GM21360 (cell line): Measurements from ENCODE around the gene TFPI.
"Not testable (repeated sequence)": the region's sequence is repeated elsewhere in the genome, so short reads cannot be mapped to it uniquely, and the experiment has no call there.

ENCODE experiments used
- ATAC-seq: cut with Tn5 transposase; IDR thresholded peaks from one replicate; pipeline ENCODE4 v1.9.1; 2021; ENCODE audit warnings: mild to moderate bottlenecking, moderate library complexity; ENCODE audit not compliant: unreplicated experiment

The TFPI gene

GRCh38 chr2:187554704-187555082 is 458 bp upstream of the TFPI start:
- ATAC-seq: no peak

- ATAC-seq: no peak
Observed at GRCh38 chr2:187552828-187553681, 1.2 kb downstream of the TFPI start.

GRCh38 chr2:187552381-187552780 is 1.9 kb downstream of the TFPI start:
- ATAC-seq: no peak

GRCh38 chr2:187550857-187551256 is 3.4 kb downstream of the TFPI start:
- ATAC-seq: no peak

DNA sequence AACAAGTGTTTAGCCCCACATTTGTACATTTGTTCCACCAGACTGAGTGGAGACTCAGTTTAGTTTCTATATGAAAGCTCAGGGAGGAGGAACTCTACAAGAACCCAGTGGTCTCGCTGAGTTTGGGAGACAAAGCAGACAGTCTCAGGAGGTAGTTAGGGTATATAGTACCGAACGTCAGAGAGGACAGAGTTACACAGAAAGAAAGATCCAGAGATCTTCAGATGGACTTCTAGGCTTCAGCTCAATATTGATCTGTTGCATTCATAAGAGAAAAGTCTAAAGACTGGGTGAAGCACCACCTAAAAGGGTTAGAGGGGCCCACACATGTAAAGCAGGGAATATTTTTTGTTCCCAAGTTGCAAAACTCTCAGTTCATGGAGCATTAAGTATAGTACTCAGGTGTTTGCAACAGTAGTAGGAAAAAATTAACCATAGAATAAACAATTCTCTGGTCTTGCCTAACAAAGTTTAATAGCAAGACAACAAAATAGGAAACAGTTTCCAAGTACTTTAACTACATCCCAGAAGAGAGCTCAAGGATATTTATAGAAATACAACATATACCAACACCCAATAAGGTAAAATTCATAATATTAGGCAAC is 4.2 kb downstream of the TFPI start:
- no peak for ATAC-seq

- no peak for ATAC-seq
Observed at GRCh38 chr2:187549193-187549592, 5.0 kb downstream of the TFPI start.

GRCh38 chr2:187548656-187549055 is 5.6 kb downstream of the TFPI start:
- no peak for ATAC-seq

DNA sequence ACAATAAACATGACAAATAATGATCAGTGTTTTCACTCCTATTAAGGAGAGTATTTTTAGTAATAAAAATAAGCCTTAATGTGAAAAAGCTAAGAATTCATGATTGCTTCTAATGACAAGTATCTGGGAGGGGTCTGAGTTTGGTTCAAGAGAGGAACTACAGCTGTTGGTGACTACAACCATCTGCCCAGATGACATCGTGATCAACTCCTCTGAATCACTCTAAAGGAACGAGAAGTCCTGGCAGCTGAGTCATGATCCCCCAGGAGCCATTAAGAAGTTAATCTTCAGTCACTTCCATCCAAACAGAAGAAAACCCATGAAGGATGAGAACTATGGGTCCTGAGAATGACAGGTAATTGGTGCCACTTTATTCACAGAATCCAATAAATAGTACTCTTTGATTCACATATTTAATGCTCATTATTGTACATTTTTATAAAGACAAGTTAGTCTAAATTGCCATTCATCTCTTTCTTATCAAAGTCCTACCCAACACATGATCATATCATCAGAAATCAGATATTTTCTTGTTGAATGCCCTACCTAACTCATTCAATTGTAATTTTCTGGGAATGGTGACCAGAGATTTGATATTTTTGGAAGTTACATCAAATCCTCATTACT is 6.8 kb downstream of the TFPI start:
- no peak for ATAC-seq

DNA sequence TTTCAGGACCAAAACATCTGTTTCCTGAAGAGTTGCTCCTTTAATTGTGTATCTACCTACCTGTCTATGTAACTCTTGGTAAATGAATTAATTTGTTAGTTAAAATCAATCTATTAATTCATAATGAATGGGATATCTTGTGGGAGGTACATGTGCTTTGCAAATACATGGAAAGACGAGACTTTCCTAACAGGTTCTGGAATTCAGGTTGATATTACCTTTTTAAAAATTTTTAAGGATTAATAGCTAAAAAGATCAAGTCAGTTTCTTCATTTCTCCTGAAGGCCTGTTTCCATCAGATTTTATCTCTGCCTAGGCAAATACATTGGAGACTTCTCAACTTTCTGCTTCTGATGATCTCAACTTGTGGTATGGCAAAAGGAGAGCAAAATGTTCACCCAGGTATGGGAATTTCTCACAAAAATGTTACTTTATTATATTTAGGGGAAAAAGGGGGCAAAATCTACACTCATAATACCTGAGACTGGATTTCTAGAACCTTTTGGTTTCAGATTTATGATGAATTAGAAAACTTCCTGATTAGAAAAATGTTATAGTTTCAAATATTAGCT is 7.4 kb downstream of the TFPI start:
- ATAC-seq: no peak

DNA sequence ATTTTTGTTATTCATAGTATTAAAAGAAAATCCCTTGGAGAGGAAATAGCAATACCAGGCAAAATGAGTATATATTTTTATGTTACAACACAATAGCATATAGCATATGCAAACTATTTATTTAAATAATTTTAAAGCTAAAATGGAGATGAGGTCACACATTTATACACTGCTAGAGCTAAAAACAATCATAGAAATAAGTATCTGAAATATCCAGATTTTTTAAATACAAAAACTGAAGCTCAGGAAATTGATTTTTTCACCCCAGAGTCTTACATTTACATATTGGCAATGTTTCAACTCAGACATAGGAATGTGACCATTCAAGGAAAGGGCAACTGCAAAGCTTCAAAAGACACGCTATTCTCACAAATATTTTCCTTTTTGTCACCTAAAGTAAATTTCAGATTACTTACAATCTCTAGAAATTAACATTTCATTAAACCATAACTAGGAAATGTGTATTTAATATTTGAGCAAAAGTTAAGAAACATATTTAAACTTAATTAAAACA is 8.9 kb downstream of the TFPI start:
- no peak for ATAC-seq

DNA sequence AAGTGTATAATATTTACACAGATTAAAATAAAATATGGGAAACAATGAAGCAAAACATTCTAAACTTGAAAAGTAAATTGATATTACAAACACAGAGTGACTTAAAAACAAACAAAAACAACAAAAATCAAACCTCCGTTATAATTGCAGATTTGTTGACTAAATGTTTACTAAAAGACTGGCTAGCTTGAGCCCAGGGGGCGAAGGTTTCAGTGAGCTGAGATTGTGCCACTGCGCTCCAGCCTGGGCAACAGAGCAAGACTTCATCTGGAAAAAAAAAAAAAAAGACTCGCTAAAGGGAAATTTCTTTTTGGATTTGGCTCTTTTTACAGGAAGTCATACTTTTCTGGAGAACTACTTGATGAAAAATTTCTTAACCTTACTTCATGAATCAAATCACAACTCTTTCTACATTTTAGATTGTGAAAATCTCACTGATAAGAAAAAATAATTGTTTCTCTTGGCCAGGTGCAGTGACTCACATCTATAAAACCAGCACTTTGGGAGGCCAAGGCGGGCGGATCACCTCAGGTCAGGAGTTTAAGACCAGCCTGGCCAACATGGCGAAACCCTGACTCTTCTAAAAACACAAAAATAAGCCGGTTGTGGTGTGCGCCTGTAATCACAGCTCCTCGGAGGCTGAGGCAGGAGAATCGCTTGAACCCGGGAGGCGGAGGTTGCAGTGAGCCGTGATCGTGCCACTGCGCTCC is 9.7 kb downstream of the TFPI start:
- ATAC-seq: no peak

DNA sequence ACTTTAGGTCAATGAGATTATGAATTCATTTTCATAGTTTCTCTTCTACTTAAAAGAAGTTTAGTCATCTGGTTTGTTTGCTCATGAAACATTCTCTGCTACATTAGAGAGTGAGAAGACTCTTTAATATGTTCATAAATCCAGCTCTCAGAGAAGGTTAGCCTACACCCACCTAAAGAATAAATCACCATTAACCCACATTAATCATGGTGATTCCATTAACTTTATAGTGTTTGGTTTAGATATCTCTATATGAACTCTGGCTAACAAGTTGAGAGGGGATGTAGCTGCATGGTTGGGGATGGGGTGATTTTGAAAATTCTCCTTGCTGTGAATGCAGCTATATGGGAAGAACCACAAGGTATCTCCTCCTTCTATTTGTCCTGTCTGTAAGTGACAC is 10.7 kb downstream of the TFPI start:
- no peak for ATAC-seq

DNA sequence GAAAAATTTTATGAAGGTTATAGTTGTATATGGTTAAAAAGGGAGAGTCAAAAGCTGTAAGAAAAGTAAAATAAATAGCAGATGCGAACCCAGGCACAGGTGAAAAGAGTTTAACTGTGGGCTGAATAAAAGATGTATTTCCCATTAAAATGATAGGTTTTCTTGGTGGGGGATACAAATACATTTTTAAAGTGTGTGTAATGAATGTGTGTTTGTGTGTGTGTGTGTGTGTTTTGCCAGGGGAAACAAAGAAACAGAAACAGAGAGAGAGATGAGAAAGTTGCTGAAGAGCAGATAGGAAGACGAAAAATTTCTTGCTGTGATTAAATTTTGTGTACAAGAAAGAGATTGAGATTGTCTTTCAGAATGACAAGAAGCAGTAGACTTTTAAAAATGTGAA is 12.1 kb downstream of the TFPI start:
- no peak for ATAC-seq

DNA sequence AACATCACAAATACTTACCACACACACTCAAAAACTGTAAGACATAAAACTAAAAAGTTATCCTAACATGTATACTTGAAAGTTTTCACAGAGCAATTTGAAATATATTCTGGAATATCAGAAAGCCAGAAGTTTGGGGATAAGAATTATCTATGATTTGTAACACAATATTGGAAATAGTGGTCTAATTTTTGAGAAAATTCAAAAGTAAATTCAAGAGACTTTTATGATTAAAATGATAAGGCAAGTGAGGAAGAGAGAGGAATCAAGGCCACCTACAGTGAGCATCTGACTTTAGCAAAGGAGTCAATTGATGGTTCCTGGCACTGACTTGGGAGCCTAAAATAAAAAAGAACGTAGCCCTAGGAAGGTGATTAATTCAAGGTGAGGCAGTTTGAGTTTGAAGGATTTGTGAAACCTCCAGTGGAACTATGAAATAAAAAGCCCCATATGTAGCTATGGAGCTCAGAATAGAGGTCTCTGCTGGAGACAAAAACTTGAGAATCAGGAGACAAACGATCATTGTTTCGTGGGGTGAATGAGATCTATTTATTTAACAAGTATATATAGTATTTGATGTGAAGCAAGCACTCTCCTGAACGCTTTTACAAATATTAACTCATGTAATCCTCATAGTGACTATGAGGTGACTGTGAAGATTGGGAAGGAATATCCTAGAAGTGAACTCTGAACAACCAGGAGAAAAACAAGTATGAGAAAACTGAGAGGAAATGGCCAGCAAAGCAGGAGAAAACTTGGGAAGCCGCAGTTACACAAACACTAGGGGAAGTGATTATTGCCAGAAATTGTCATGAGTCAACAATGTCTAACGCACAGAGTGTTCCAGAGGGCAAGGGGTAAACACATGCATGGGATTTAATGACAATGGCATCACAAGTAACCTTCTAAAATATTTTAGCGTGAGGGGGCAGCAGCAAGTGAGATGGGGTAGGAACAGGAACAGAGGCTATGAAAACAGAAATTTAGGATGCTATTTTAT is 12.8 kb downstream of the TFPI start:
- ATAC-seq: no peak

GRCh38 chr2:187538222-187538621 is 16.0 kb downstream of the TFPI start:
- ATAC-seq: not testable (repeated sequence)

DNA sequence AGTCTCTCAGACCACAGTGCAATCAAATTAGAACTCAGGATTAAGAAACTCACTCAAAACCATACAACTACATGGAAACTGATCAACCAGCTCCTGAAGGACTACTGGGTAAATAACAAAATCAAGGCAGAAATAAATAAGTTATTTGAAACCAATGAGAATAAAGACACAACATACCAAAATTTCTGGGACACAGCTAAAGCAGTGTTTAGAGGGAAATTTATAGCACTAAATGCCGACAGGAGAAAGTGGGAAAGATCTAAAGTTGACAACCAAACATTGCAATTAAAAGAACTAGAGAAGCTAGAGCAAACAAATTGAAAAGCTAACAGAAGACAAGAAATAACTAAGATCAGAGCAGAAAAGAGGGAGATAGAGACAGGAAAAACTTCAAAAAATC is 18.9 kb downstream of the TFPI start:
- ATAC-seq: not testable (repeated sequence)

DNA sequence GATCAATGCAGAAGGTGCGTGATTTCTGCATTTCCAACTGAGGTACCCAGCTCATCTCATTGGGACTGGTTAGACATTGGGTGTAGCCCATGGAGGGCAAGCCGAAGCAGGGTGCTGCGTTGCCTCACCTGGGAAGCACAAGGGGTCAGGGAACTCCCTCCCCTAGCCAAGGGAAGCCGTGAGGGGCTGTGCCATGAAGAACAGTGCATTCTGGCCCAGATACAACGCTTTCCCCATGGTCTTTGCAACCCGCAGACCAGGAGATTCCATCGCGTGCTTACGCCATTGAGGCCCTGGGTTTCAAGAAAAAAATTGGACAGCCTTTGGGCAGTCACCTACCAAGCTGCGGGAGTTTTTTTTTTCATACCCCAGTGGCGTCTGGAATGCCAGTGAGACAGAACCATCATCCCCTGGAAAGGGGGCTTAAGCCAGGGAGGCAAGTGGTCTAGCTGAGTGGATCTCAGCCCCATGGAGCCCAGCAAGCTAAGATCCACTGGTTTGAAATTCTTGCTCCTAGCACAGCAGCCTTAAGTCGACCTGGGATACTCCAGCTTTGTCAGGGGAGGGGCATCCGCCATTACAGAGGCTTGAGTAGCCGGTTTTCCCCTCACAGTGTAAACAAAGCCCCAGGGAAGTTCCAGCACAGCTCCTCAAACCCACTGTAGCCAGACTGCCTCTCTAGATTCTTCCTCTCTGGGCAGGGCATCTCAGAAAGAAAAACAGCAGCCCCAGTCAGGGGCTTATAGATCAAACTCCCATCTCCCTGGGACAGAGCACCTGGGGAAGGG is 21.7 kb downstream of the TFPI start:
- ATAC-seq: no peak

- no peak for ATAC-seq
Observed at GRCh38 chr2:187529977-187530721, 24.1 kb downstream of the TFPI start.
